GM21786 (cell line): ENCODE results near the gene ZNF839.
A peak's percentile ranks its signal among the peaks of the same experiment; 100 is the strongest.
"Not testable (repeated sequence)": the region's sequence is repeated elsewhere in the genome, so short reads cannot be mapped to it uniquely, and the experiment has no call there.

Experiments used
- ATAC-seq: cut with Tn5 transposase; IDR thresholded peaks from one replicate; pipeline ENCODE4 v1.9.1; 2021; ENCODE audit not compliant: unreplicated experiment

ZNF839 gene

GRCh38 chr14:102319351-102320032 is at the start of gene ZNF839:
Gene ZNF839, plus strand, starts transcription at chr14:102319746. Its CDS starts 20 bp downstream, at chr14:102319766.
- ATAC-seq, result peak; percentile 49

DNA sequence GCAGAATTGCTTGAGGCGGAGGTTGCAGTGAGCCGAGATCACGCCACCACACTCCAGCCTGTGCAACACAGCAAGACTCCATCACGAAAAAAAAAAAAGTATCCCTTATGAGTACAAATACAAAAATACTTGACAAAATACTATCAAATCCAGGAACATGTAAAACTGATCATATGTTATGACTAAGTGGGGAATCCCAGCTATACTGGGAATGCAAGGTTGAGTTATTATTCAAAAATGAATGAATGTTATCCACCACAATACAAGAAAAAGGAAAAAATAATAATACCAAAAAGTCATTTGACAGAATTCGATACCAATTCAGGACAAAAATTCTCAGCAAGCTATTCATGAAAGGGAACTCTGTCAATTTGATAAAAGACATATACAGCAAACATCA is 47.2 kb upstream of the ZNF839 start:
- ATAC-seq, result no peak

DNA sequence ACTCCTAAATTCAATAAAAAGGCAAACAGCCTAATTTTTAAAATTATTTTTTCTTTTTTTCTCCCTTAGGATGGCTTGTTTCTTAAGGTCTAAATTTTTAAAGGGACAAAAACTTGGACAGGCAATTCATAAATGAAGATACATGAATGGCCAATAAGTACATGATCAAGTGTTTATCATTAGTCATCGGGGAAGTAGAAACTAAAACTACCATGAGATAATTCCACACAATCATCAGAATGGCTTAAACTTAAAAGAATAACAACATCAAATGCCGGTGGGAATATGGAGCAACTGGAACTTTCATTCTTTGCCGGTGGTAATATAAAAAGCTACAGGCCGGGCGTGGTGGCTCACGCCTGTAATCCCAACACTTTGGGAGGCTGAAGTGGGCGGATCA is 43.7 kb upstream of the ZNF839 start:
- ATAC-seq, result no peak

- no peak for ATAC-seq
These were observed 41.5 kb upstream of the ZNF839 start for GRCh38 chr14:102277874-102278630.

DNA sequence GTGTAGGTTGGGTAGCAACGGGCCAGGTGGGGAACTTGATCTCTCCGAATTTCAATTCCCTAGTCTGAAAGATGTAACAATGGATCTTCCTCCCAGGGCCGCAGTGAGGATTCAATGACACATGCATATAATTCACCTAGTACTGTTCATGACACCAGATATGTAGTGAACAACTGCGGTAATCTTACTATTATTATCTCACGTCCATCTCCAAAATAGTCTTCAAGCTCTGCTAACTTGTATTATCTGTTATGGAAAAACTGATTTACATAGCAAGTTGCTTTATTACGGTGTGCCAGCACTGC is 41.0 kb upstream of the ZNF839 start:
- ATAC-seq, result no peak

DNA sequence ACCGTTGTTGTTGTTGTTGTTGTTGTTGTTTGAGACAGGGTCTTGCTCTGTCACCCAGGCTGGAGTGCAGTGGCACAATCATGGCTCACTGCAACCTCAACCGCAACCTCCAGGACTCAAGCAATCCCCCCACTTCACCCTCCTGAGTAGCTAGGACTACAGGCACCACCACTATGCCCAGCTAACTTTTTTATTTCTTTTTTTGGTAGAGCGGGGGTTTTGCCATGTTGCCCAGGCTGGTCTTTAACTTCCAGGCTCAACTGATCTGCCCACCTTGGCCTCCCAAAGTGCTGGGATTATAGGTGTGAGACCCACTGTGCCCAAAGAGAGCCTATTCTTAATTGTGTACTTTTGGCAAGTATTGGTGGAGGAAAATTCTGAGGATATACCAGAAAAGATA is 40.3 kb upstream of the ZNF839 start:
- ATAC-seq, result no peak

GRCh38 chr14:102279688-102280348 is 39.7 kb upstream of the ZNF839 start:
- ATAC-seq, result no peak

- no peak for ATAC-seq
These were observed 39.1 kb upstream of the ZNF839 start for GRCh38 chr14:102280376-102280962.

DNA sequence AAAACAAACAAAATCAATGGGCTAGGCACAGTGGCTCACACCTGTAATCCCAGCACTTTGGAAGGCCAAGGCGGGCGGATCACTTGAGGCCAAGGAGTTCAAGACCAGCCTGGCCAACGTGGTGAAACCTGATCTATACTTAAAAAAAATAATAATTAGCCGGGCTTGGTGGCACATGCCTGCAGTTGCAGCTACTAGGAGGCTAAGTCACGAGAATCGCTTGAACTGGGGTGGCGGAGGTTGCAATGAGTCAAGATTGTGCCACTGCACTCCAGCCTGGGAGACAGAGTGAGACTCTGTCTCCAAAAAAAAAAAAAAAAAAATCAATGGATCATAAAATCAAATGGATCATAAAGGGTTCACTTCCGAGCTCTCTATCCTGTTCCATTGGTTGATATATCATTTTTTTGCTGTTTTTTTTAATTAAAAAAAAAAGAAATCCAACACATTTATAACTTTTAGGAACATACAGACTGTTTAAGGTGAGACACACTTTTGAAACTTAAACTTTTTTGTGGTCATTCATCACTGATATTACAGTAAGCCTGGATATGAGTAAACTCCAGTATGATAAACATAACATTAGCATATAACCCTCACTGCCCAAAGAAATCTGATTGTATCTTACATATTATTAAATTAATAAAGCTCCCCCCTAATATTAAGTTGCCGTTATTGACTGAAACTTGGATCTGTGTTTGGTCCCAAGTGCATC is 36.6 kb upstream of the ZNF839 start:
- no peak for ATAC-seq

DNA sequence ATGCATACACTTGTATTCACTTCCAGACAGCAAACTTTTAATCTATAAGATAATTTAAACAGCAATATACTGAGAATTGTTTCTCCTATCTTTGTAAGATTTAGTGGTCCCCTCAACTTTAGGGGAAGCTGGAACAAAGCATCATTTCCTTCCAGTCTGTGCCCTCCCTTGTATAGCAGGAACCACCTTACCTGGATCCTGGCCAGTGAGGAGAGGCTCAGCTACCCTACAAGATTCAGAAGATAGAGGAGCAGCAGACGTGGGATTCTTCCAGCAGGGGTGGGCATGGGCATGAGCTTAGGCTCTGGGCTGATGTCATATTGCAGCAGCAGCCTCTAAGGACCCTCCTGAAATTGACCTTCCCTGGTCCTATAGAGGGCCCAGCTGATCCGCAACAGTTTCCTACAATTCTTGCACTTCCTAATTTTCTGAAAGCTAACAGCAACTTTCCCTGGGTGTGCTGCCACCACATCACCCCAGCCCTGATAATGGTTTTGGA is 35.9 kb upstream of the ZNF839 start:
- no peak for ATAC-seq

DNA sequence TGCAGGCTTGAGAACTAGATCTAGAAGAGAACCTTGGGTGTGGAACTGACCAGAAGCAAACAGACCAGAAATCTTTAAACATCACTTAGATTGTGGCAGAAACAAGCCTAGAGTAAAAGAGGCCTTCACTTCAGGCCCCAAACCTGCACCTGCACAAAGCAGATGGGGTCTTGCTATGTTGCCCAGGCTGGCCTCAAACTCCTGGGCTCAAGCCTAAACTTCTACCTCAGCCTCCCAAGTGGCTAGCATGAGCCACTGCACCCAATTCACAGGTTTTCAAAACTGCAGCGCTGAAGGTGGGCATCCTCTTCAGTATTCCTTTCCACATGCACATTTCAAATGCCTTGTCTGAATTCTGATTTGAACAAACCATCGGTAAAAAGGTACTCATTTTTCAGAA is 34.4 kb upstream of the ZNF839 start:
- ATAC-seq, result no peak

GRCh38 chr14:102288139-102288538 is 31.4 kb upstream of the ZNF839 start:
- ATAC-seq, result no peak

- no peak for ATAC-seq
These were observed 27.1 kb upstream of the ZNF839 start for GRCh38 chr14:102292441-102292840.

- ATAC-seq, result no peak
These were observed 25.8 kb upstream of the ZNF839 start for GRCh38 chr14:102293781-102294180.

DNA sequence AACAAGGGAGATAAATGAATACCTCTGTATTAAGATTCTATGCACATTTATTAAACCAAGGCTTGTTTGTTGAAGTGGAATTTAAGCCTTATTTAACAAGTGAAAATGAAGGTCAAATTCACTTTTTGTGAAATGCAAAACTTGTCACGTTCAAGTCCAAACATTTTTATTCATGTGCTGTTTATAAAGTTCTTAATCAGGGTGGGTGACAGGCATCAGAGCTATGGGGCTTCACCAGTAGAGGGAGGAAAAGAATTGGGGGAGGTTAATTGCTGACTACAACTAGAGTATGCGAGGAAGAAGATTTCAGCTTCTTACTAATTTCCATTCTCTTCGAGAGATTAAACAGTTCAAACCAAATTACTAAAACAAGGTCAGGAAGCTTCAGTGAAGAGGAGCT is 24.3 kb upstream of the ZNF839 start:
- ATAC-seq, result no peak

- ATAC-seq, result no peak
These were observed 21.9 kb upstream of the ZNF839 start for GRCh38 chr14:102297436-102298170.

GRCh38 chr14:102298303-102299070 is 21.1 kb upstream of the ZNF839 start:
- ATAC-seq, result not testable (repeated sequence)

- ATAC-seq, result no peak
These were observed 15.9 kb upstream of the ZNF839 start for GRCh38 chr14:102303664-102304063.
